HepG2 (cell line): Measurements from ENCODE around the gene AAMP. TPM values are rescaled to one million over a fixed set of nuclear protein-coding genes. Genes with fewer than 3 reads are reported as not detected.

Experiments
- AKAP8 ChIP-seq: sonication (generic); formaldehyde crosslinking; IDR thresholded peaks from 2 replicates; pipeline ENCODE4 v1.5.1; 2020; ENCODE audit warnings: mild to moderate bottlenecking, missing genetic modification reagents
- ARNTL ChIP-seq: sonication (generic); formaldehyde crosslinking; IDR thresholded peaks from 2 replicates; pipeline ENCODE4 v1.4.0; 2020; ENCODE audit warnings: mild to moderate bottlenecking, missing genetic modification reagents
- ETS1 ChIP-seq: sonication (generic); formaldehyde crosslinking; IDR thresholded peaks from 2 replicates; pipeline ENCODE4 v1.4.0; 2020; ENCODE audit warnings: missing genetic modification reagents
- GRHL1 ChIP-seq: sonication (generic); formaldehyde crosslinking; conservative IDR thresholded peaks from 2 replicates; pipeline ENCODE4 v1.8.0; 2022; ENCODE audit warnings: missing genetic modification reagents
- HINFP ChIP-seq: sonication (generic); formaldehyde crosslinking; IDR thresholded peaks from 2 replicates; pipeline ENCODE4 v1.4.0; 2020; ENCODE audit warnings: low read depth, mild to moderate bottlenecking, missing genetic modification reagents
- IKZF1 ChIP-seq: fragments of 450-650 bp; IDR thresholded peaks from 2 replicates; pipeline ENCODE4 v1.7.1; 2016
- ISX ChIP-seq: sonication (generic); formaldehyde crosslinking; conservative IDR thresholded peaks from 2 replicates; pipeline ENCODE4 v1.5.0; 2020; ENCODE audit warnings: missing genetic modification reagents
- MTA3 ChIP-seq: sonication (generic); formaldehyde crosslinking; IDR thresholded peaks from 2 replicates; pipeline ENCODE4 v1.4.0; 2020; ENCODE audit warnings: missing genetic modification reagents
- NR2F2 ChIP-seq: IDR thresholded peaks from 2 replicates; pipeline ENCODE4 v1.6.1; 2012; ENCODE audit warnings: low read depth, inconsistent platforms, borderline replicate concordance
- POLR2AphosphoS5 ChIP-seq: IDR thresholded peaks from 2 replicates; pipeline ENCODE4 v1.6.1; 2012; ENCODE audit warnings: low read depth, low read length
- PRMT3 ChIP-seq: sonication (generic); formaldehyde crosslinking; IDR thresholded peaks from 2 replicates; pipeline ENCODE4 v1.8.1; 2022; ENCODE audit warnings: low read depth, mild to moderate bottlenecking, moderate library complexity, missing genetic modification reagents, borderline replicate concordance
- SP2 ChIP-seq: sonication (generic); formaldehyde crosslinking; IDR thresholded peaks from 2 replicates; pipeline ENCODE4 v1.5.1; 2020; ENCODE audit warnings: mild to moderate bottlenecking, missing genetic modification reagents
- ZFAT ChIP-seq: sonication (generic); formaldehyde crosslinking; conservative IDR thresholded peaks from 2 replicates; pipeline ENCODE4 v1.8.1; 2023; ENCODE audit warnings: missing genetic modification reagents, inconsistent platforms
- ZNF230 ChIP-seq: sonication (generic); formaldehyde crosslinking; IDR thresholded peaks from 2 replicates; pipeline ENCODE4 v1.4.0; 2020; ENCODE audit warnings: mild to moderate bottlenecking, missing genetic modification reagents
- ZNF484 ChIP-seq: sonication (generic); formaldehyde crosslinking; IDR thresholded peaks from 2 replicates; pipeline ENCODE4 v1.5.1; 2020; ENCODE audit warnings: mild to moderate bottlenecking, low read depth, missing genetic modification reagents, borderline replicate concordance
- ZNF572 ChIP-seq: sonication (generic); formaldehyde crosslinking; IDR thresholded peaks from 2 replicates; pipeline ENCODE4 v1.5.1; 2020; ENCODE audit warnings: mild to moderate bottlenecking, missing genetic modification reagents
- ZNF816 ChIP-seq: sonication (generic); formaldehyde crosslinking; IDR thresholded peaks from 2 replicates; pipeline ENCODE4 v1.8.0; 2022; ENCODE audit warnings: missing genetic modification reagents, mild to moderate bottlenecking, borderline replicate concordance
- ZNF839 ChIP-seq: sonication (generic); formaldehyde crosslinking; IDR thresholded peaks from 2 replicates; pipeline ENCODE4 v1.4.0; 2020; ENCODE audit warnings: missing genetic modification reagents, mild to moderate bottlenecking, borderline replicate concordance
- polyA plus RNA-seq, 8 experiments: library from polyadenylated mRNA; depleted of rRNA in 3 of 8; stranded (reverse) in 7 of 8; unstranded in 1 of 8; fragments of >200 nt; fragmentation: Illumina TruSeq in 4 of 8; extraction: Trizol in 4 of 8; gene quantifications; 2 replicates each; pipeline versions ENCODE4 v1.2.1 to v1.2.3, GENCODE V29; 2011 to 2016; ENCODE audit warnings: low read depth in 4 of 8, missing spikeins in 1 of 8, mixed read lengths in 1 of 8; ENCODE audit not compliant: insufficient read depth in 1 of 8
- total RNA-seq, 5 experiments: library from RNA; depleted of rRNA; stranded (reverse); fragments of >200 nt; fragmentation: Illumina TruSeq; extraction: Trizol; gene quantifications; 2 replicates each; pipeline ENCODE4 v1.2.3, GENCODE V29; 2016; ENCODE audit warnings: low read depth in 1 of 5
- TF ChIP-seq, protein P1 (sequence below): conservative IDR thresholded peaks from 2 replicates; pipeline ENCODE4 v1.6.1; 2018; ENCODE audit warnings: missing genetic modification reagents
- TF ChIP-seq, protein P2 (sequence below), 2 experiments: fragments of 450-650 bp in 1 of 2; sonication (generic) in 1 of 2; formaldehyde crosslinking; IDR thresholded peaks; 2 replicates each; pipeline versions ENCODE4 v1.5.0 to v1.8.0; 2020 to 2022; ENCODE audit warnings: mild to moderate bottlenecking in 1 of 2, missing genetic modification reagents in 1 of 2
- TF ChIP-seq, protein P3 (sequence below): sonication (generic); formaldehyde crosslinking; IDR thresholded peaks from 2 replicates; pipeline ENCODE4 v1.4.0; 2020; ENCODE audit warnings: missing genetic modification reagents, low read depth, mild to moderate bottlenecking, borderline replicate concordance

AAMP gene
- total and polyA plus RNA-seq, 2 of the 13 experiments (the other 11 are each of a cell fraction or from before 2014, with no cell fraction given): 110 to 186 TPM

- TF ChIP-seq GRHL1 (CRISPR knock-in tag) (no peak), ARNTL (CRISPR knock-in tag) (peak; percentile 82), ZNF230 (CRISPR knock-in tag) (no peak; the same call in 1 of the 2 replicates), MTA3 (CRISPR knock-in tag) (no peak), SP2 (CRISPR knock-in tag) (no peak), NR2F2 (peak; percentile 2; the same call in 1 of the 2 replicates), ZNF484 (CRISPR knock-in tag) (no peak), HINFP (CRISPR knock-in tag) (no peak), PRMT3 (no peak), ETS1 (CRISPR knock-in tag) (no peak), ZFAT (CRISPR knock-in tag) (no peak), ZNF816 (CRISPR knock-in tag) (peak; percentile 77; the same call in 1 of the 2 replicates), IKZF1 (no peak), AKAP8 (CRISPR knock-in tag) (peak; percentile 38; the same call in 1 of the 2 replicates), POLR2AphosphoS5 (peak; percentile 80), ISX (CRISPR knock-in tag) (peak; percentile 76; the same call in 1 of the 2 replicates), ZNF839 (CRISPR knock-in tag) (0 out of 2 replicates have a peak, but pooled peaks have one; percentile 47), ZNF572 (CRISPR knock-in tag) (no peak)
- TF ChIP-seq, protein P1, sequence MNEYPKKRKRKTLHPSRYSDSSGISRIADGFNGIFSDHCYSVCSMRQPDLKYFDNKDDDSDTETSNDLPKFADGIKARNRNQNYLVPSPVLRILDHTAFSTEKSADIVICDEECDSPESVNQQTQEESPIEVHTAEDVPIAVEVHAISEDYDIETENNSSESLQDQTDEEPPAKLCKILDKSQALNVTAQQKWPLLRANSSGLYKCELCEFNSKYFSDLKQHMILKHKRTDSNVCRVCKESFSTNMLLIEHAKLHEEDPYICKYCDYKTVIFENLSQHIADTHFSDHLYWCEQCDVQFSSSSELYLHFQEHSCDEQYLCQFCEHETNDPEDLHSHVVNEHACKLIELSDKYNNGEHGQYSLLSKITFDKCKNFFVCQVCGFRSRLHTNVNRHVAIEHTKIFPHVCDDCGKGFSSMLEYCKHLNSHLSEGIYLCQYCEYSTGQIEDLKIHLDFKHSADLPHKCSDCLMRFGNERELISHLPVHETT (CRISPR knock-in tag): no peak
- TF ChIP-seq, protein P2, sequence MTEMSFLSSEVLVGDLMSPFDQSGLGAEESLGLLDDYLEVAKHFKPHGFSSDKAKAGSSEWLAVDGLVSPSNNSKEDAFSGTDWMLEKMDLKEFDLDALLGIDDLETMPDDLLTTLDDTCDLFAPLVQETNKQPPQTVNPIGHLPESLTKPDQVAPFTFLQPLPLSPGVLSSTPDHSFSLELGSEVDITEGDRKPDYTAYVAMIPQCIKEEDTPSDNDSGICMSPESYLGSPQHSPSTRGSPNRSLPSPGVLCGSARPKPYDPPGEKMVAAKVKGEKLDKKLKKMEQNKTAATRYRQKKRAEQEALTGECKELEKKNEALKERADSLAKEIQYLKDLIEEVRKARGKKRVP (CRISPR knock-in tag; IDR thresholded peaks at IDR 0.05): no peak; a peak in 1 of 4 replicates
- TF ChIP-seq, protein P3, sequence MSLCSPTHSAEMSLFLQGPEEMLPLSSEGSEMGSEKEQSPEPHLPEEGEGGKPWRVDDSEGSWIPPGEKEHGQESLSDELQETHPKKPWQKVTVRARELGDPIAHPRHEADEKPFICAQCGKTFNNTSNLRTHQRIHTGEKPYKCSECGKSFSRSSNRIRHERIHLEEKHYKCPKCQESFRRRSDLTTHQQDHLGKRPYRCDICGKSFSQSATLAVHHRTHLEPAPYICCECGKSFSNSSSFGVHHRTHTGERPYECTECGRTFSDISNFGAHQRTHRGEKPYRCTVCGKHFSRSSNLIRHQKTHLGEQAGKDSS (CRISPR knock-in tag): peak; percentile 60; the same call in 1 of the 2 replicates
These were observed 22.4 kb upstream of the AAMP start, which contains the start of gene TMBIM1 (continued) for GRCh38 chr2:218292048-218293014.
